ENCODE data around the gene TEX12.

The TEX12 gene

GRCh38 chr11:112167145-112167544, at the start of gene TEX12:
Gene TEX12 (plus strand): TSS chr11:112167372. CDS start chr11:112169269, 1,897 bp downstream.
- in situ Hi-C loops (cut with MboI; ENCODE audit: low sequenced_read_pairs) = no loop called here
- Histone ChIP-seq H3K27me3 (ENCODE audit: low read depth) (no peaks in the 10 kb centered on the region), H3K9me3 (no peaks in the 10 kb centered on the region), H3K4me1 (0 out of 2 replicates have a peak, but pooled peaks cover 3% of the 10 kb centered on the region), H3K36me3 (replicated peaks) (no peaks in the 10 kb centered on the region), H3K4me3 (no peak within 1 kb of the TSS)
- no peak for DNase-seq (ENCODE audit: low spot score in 2 of 2)

GRCh38 chr11:112118176-112118575, 49.0 kb upstream of the TEX12 start:
- H3K4me1 ChIP-seq = no peaks in the 10 kb centered on the region
- in situ Hi-C loops (cut with MboI; ENCODE audit: low sequenced_read_pairs) = no loop called here
- H3K27me3 ChIP-seq (ENCODE audit: low read depth) = no peaks in the 10 kb centered on the region
- DNase-seq (ENCODE audit: low spot score in 2 of 2) = no peak
- H3K9me3 ChIP-seq = no peaks in the 10 kb centered on the region
- H3K4me3 ChIP-seq = no peak overlapping the region
- H3K36me3 ChIP-seq (replicated peaks) = no peaks in the 10 kb centered on the region

- Histone ChIP-seq H3K36me3 (replicated peaks) (no peaks in the 10 kb centered on the region), H3K9me3 (no peaks in the 10 kb centered on the region), H3K4me3 (no peak overlapping the region), H3K27me3 (ENCODE audit: low read depth) (no peaks in the 10 kb centered on the region), H3K4me1 (no peaks in the 10 kb centered on the region)
- DNase-seq (ENCODE audit: low spot score in 2 of 2) = no peak
- in situ Hi-C loops (cut with MboI; ENCODE audit: low sequenced_read_pairs) = no loop called here
These were observed 45.1 kb upstream of the TEX12 start for GRCh38 chr11:112121981-112122615.

- H3K4me3 ChIP-seq = no peak overlapping the region
- in situ Hi-C loops (cut with MboI; ENCODE audit: low sequenced_read_pairs) = no loop called here
- H3K4me1 ChIP-seq = no peaks in the 10 kb centered on the region
- H3K36me3 ChIP-seq (replicated peaks) = no peaks in the 10 kb centered on the region
- no peaks in the 10 kb centered on the region for H3K9me3 ChIP-seq
- H3K27me3 ChIP-seq (ENCODE audit: low read depth) = no peaks in the 10 kb centered on the region
- no peak for DNase-seq (ENCODE audit: low spot score in 2 of 2)
These were observed 44.0 kb upstream of the TEX12 start for GRCh38 chr11:112123129-112123528.

DNA sequence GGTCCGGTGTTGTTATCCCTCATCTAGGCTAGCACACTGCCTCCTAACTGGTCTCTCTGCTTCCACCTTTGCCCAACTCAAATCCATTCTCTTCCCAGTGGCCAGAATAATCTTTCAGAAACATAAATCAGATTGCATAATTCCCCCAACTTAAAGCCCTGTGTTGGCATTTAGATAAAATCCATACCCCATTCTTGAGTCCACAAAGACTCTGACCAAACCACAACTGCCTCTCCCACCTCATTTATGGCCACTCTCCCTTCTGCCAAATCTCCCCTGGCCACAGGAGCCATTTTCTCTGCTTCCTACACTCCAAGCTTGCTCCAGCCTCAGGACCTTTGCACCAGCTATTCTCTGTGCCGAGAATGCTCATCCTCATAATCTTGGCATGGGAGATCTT, 40.1 kb upstream of the TEX12 start:
- in situ Hi-C loops (cut with MboI; ENCODE audit: low sequenced_read_pairs) = no loop called here
- DNase-seq (ENCODE audit: low spot score in 2 of 2) = no peak
- H3K36me3 ChIP-seq (replicated peaks) = no peaks in the 10 kb centered on the region
- H3K27me3 ChIP-seq (ENCODE audit: low read depth) = no peaks in the 10 kb centered on the region
- H3K9me3 ChIP-seq = no peaks in the 10 kb centered on the region
- peaks cover 5% of the 10 kb centered on the region; the same call in 1 of the 2 replicates for H3K4me1 ChIP-seq
- H3K4me3 ChIP-seq = no peak overlapping the region

GRCh38 chr11:112128483-112129121, 38.6 kb upstream of the TEX12 start:
- peak; percentile 17 to 50 for DNase-seq (ENCODE audit: low spot score in 2 of 2)
- Histone ChIP-seq H3K36me3 (replicated peaks) (no peaks in the 10 kb centered on the region), H3K27me3 (ENCODE audit: low read depth) (no peaks in the 10 kb centered on the region), H3K4me1 (peaks cover 5% of the 10 kb centered on the region; the same call in 1 of the 2 replicates), H3K4me3 (no peak overlapping the region), H3K9me3 (no peaks in the 10 kb centered on the region)
- in situ Hi-C loops (cut with MboI; ENCODE audit: low sequenced_read_pairs) = no loop called here

DNA sequence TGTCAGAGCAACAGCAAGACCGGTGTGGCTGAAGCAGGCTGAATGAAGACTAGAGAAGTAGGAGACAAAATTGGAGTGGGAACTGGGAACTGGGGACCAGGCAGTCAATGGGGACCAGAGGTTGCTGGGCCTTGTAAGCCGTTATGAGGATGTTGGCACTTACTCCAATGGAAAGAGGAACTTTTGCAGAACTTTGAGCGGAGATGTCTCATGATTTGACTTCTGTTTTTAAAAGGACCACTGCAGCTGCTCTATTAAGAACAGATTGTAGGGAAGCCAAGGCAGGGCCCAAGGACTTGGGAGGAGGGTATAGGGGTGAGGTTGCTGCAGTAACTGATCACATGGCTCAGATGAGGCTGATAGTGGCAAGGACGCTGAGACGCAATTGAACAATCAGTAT, 37.5 kb upstream of the TEX12 start:
- H3K27me3 ChIP-seq (ENCODE audit: low read depth) = no peaks in the 10 kb centered on the region
- no peak for DNase-seq (ENCODE audit: low spot score in 2 of 2)
- H3K4me1 ChIP-seq = peaks cover 5% of the 10 kb centered on the region; the same call in 1 of the 2 replicates
- in situ Hi-C loops (cut with MboI; ENCODE audit: low sequenced_read_pairs) = no loop called here
- H3K36me3 ChIP-seq (replicated peaks) = no peaks in the 10 kb centered on the region
- no peaks in the 10 kb centered on the region for H3K9me3 ChIP-seq
- H3K4me3 ChIP-seq = no peak overlapping the region

DNA sequence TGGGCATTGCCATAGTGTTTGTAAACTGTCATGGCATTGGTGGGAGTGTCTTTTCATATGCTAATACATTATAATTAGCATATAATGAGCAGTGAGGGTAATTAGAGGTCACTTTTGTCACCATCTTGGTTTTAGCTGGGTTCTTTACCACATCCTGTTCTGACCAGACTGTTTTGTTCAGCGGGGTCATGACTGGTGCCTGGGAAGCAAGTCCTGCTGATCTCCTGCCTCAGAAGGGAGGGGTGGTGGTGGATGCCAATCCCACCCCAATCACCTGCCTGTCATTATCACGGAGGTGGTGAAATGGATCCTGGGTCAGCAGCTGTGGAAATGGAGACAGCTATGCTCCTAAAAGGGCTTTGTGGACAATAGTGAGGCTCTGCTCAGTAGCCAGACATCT, 34.4 kb upstream of the TEX12 start:
- peaks cover 5% of the 10 kb centered on the region; the same call in 1 of the 2 replicates for H3K4me1 ChIP-seq
- in situ Hi-C loops (cut with MboI; ENCODE audit: low sequenced_read_pairs) = no loop called here
- no peaks in the 10 kb centered on the region for H3K9me3 ChIP-seq
- DNase-seq (ENCODE audit: low spot score in 2 of 2) = no peak
- H3K27me3 ChIP-seq (ENCODE audit: low read depth) = no peaks in the 10 kb centered on the region
- no peak overlapping the region for H3K4me3 ChIP-seq
- H3K36me3 ChIP-seq (replicated peaks) = no peaks in the 10 kb centered on the region

- Histone ChIP-seq H3K36me3 (replicated peaks) (no peaks in the 10 kb centered on the region), H3K27me3 (ENCODE audit: low read depth) (no peaks in the 10 kb centered on the region), H3K4me3 (no peak overlapping the region), H3K9me3 (no peaks in the 10 kb centered on the region), H3K4me1 (peaks cover 5% of the 10 kb centered on the region; the same call in 1 of the 2 replicates)
- in situ Hi-C loops (cut with MboI; ENCODE audit: low sequenced_read_pairs) = no loop called here
- no peak for DNase-seq (ENCODE audit: low spot score in 2 of 2)
These were observed 32.7 kb upstream of the TEX12 start for GRCh38 chr11:112134473-112134872.

- Histone ChIP-seq H3K36me3 (replicated peaks) (no peaks in the 10 kb centered on the region), H3K27me3 (ENCODE audit: low read depth) (no peaks in the 10 kb centered on the region), H3K4me1 (no peaks in the 10 kb centered on the region), H3K9me3 (no peaks in the 10 kb centered on the region), H3K4me3 (no peak overlapping the region)
- no peak for DNase-seq (ENCODE audit: low spot score in 2 of 2)
- in situ Hi-C loops (cut with MboI; ENCODE audit: low sequenced_read_pairs) = no loop called here
These were observed 23.6 kb upstream of the TEX12 start for GRCh38 chr11:112143597-112143996.

- in situ Hi-C loops (cut with MboI; ENCODE audit: low sequenced_read_pairs) = no loop called here
- Histone ChIP-seq H3K4me3 (no peak overlapping the region), H3K36me3 (replicated peaks) (no peaks in the 10 kb centered on the region), H3K27me3 (ENCODE audit: low read depth) (no peaks in the 10 kb centered on the region; the same call in 1 of the 2 replicates), H3K9me3 (no peaks in the 10 kb centered on the region), H3K4me1 (no peaks in the 10 kb centered on the region)
- no peak for DNase-seq (ENCODE audit: low spot score in 2 of 2)
These were observed 16.7 kb upstream of the TEX12 start for GRCh38 chr11:112150517-112150916.

GRCh38 chr11:112156153-112156955, 10.8 kb upstream of the TEX12 start:
- peaks cover 8% of the 10 kb centered on the region for H3K4me1 ChIP-seq
- H3K36me3 ChIP-seq (replicated peaks) = no peaks in the 10 kb centered on the region
- no peaks in the 10 kb centered on the region for H3K27me3 ChIP-seq (ENCODE audit: low read depth)
- H3K4me3 ChIP-seq = no peak overlapping the region
- in situ Hi-C loops (cut with MboI; ENCODE audit: low sequenced_read_pairs) = no loop called here
- H3K9me3 ChIP-seq = no peaks in the 10 kb centered on the region
- DNase-seq (ENCODE audit: low spot score in 2 of 2) = no peak

- no peaks in the 10 kb centered on the region for H3K9me3 ChIP-seq
- H3K36me3 ChIP-seq (replicated peaks) = no peaks in the 10 kb centered on the region
- in situ Hi-C loops (cut with MboI; ENCODE audit: low sequenced_read_pairs) = no loop called here
- no peak for DNase-seq (ENCODE audit: low spot score in 2 of 2)
- H3K4me1 ChIP-seq = peaks cover 8% of the 10 kb centered on the region
- H3K27me3 ChIP-seq (ENCODE audit: low read depth) = no peaks in the 10 kb centered on the region
- H3K4me3 ChIP-seq = no peak overlapping the region
These were observed 10.0 kb upstream of the TEX12 start for GRCh38 chr11:112156956-112157766.
